ENCODE measurements around the gene ARHGAP44.

ARHGAP44 gene

GRCh38 chr17:12898110-12898509 is 108.8 kb downstream of the ARHGAP44 start:
- DNase-seq (ENCODE audit: low read depth): no peak

GRCh38 chr17:12899604-12900003 is 110.3 kb downstream of the ARHGAP44 start:
- no peak for DNase-seq (ENCODE audit: low read depth)

- no peak for DNase-seq (ENCODE audit: low read depth)
Observed at GRCh38 chr17:12900474-12900873, 111.2 kb downstream of the ARHGAP44 start.

- DNase-seq (ENCODE audit: low read depth): no peak
Observed at GRCh38 chr17:12902046-12902445, 112.7 kb downstream of the ARHGAP44 start.

GRCh38 chr17:12907477-12907876 is 118.2 kb downstream of the ARHGAP44 start:
- DNase-seq (ENCODE audit: low read depth): no peak

- no peak for DNase-seq (ENCODE audit: low read depth)
Observed at GRCh38 chr17:12909046-12909445, 119.7 kb downstream of the ARHGAP44 start.

- no peak for DNase-seq (ENCODE audit: low read depth)
Observed at GRCh38 chr17:12909511-12909910, 120.2 kb downstream of the ARHGAP44 start.

- DNase-seq (ENCODE audit: low read depth): no peak
Observed at GRCh38 chr17:12911239-12911638, 121.9 kb downstream of the ARHGAP44 start.

- no peak for DNase-seq (ENCODE audit: low read depth)
Observed at GRCh38 chr17:12917399-12917798, 128.1 kb downstream of the ARHGAP44 start.

- no peak for DNase-seq (ENCODE audit: low read depth)
Observed at GRCh38 chr17:12918142-12918541, 128.8 kb downstream of the ARHGAP44 start.

GRCh38 chr17:12922120-12922519 is 132.8 kb downstream of the ARHGAP44 start:
- no peak for DNase-seq (ENCODE audit: low read depth)

- DNase-seq (ENCODE audit: low read depth): no peak
Observed at GRCh38 chr17:12924614-12925013, 135.3 kb downstream of the ARHGAP44 start.

- no peak for DNase-seq (ENCODE audit: low read depth)
Observed at GRCh38 chr17:12927001-12927400, 137.7 kb downstream of the ARHGAP44 start.

GRCh38 chr17:12927541-12928425 is 138.5 kb downstream of the ARHGAP44 start:
- DNase-seq (ENCODE audit: low read depth): no peak

- DNase-seq (ENCODE audit: low read depth): no peak
Observed at GRCh38 chr17:12928736-12929135, 139.4 kb downstream of the ARHGAP44 start.

GRCh38 chr17:12936501-12936900 is 147.2 kb downstream of the ARHGAP44 start:
- no peak for DNase-seq (ENCODE audit: low read depth)

- DNase-seq (ENCODE audit: low read depth): no peak
Observed at GRCh38 chr17:12940699-12941098, 151.4 kb downstream of the ARHGAP44 start.

- DNase-seq (ENCODE audit: low read depth): no peak
Observed at GRCh38 chr17:12947047-12947446, 157.7 kb downstream of the ARHGAP44 start.

GRCh38 chr17:12952012-12952411 is 162.7 kb downstream of the ARHGAP44 start:
- DNase-seq (ENCODE audit: low read depth): no peak

GRCh38 chr17:12953156-12953555 is 163.9 kb downstream of the ARHGAP44 start:
- no peak for DNase-seq (ENCODE audit: low read depth)

GRCh38 chr17:12955521-12955920 is 166.2 kb downstream of the ARHGAP44 start:
- no peak for DNase-seq (ENCODE audit: low read depth)

- DNase-seq (ENCODE audit: low read depth): no peak
Observed at GRCh38 chr17:12958786-12959185, 169.5 kb downstream of the ARHGAP44 start.

GRCh38 chr17:12959441-12959840 is 170.1 kb downstream of the ARHGAP44 start:
- DNase-seq (ENCODE audit: low read depth): no peak

- DNase-seq (ENCODE audit: low read depth): no peak
Observed at GRCh38 chr17:12961655-12962054, 172.4 kb downstream of the ARHGAP44 start.
